Activated naive CD8-positive, alpha-beta T cell treated with anti-CD3 and anti-CD28 coated beads, Interleukin-2, amount 10 ng/mL, durations not matched to agents 7 days and 5 days (primary cell): ENCODE measurements around the gene IL1RAP. TPM values are rescaled to one million over a fixed set of nuclear protein-coding genes. Genes with fewer than 3 reads are reported as not detected.

ENCODE experiments used
- ATAC-seq: fragments of 150-1000 bp; cut with Tn5 transposase; one replicate; pipeline ENCODE4 v1.10.0; 2021; ENCODE audit warnings: low read depth, moderate library complexity
- POLR2A ChIA-PET: fragments of 350-600 bp; sonication (Branson Sonifier 250); formaldehyde crosslinking; loops from one replicate; lab custom pipeline; 2021; ENCODE audit warnings: antibody characterized with exemption; lab: Charles Lee
- DNase-seq: peaks from one replicate; pipeline ENCODE4 v3.0.0; 2021
- H3K27ac Mint-ChIP-seq: one replicate; pipeline ENCODE4 v1.8.0; 2022; ENCODE audit warnings: mild to moderate bottlenecking, mixed read lengths
- H3K27me3 Mint-ChIP-seq: one replicate; pipeline ENCODE4 v1.8.0; 2022; ENCODE audit warnings: mild to moderate bottlenecking, moderate library complexity, mixed read lengths
- H3K36me3 Mint-ChIP-seq: one replicate; pipeline ENCODE4 v1.8.0; 2021; ENCODE audit warnings: mild to moderate bottlenecking, mixed read lengths
- H3K4me1 Mint-ChIP-seq: one replicate; pipeline ENCODE4 v1.8.0; 2021; ENCODE audit warnings: mixed read lengths
- H3K4me3 Mint-ChIP-seq: one replicate; pipeline ENCODE4 v1.8.0; 2022; ENCODE audit warnings: mild to moderate bottlenecking, moderate library complexity, mixed read lengths
- H3K9me3 Mint-ChIP-seq: one replicate; pipeline ENCODE4 v1.8.0; 2021; ENCODE audit warnings: mixed read lengths
- total RNA-seq, 2 experiments: library from RNA; stranded (reverse); gene quantifications; one replicate each; pipeline ENCODE4 v1.2.3, GENCODE V29; 2021

IL1RAP gene
- total RNA-seq, 2 experiments from 2014 or later, result 10.5 to 10.7 TPM

GRCh38 chr3:190580417-190580816 is 66.5 kb downstream of the IL1RAP start:
- Mint-ChIP-seq H3K27me3 (no peaks in the 10 kb centered on the region), H3K27ac (no peak overlapping the region), H3K4me3 (no peak overlapping the region), H3K4me1 (peaks cover 11% of the 10 kb centered on the region), H3K36me3 (peaks cover 25% of the 10 kb centered on the region), H3K9me3 (peaks cover 8% of the 10 kb centered on the region)
- no peak for ATAC-seq
- DNase-seq, result no peak
- POLR2A ChIA-PET, result no interaction called here

- no peak overlapping the region for H3K27ac Mint-ChIP-seq
Observed at GRCh38 chr3:190581041-190581541, 67.2 kb downstream of the IL1RAP start.

GRCh38 chr3:190582667-190583066 is 68.8 kb downstream of the IL1RAP start:
- Mint-ChIP-seq H3K9me3 (peaks cover 6% of the 10 kb centered on the region), H3K27me3 (no peaks in the 10 kb centered on the region), H3K4me3 (peak overlapping the region; percentile 4), H3K27ac (no peak overlapping the region), H3K36me3 (peaks cover 23% of the 10 kb centered on the region), H3K4me1 (peaks cover 25% of the 10 kb centered on the region)
- ATAC-seq (no peak), DNase-seq (no peak)
- POLR2A ChIA-PET, result no interaction called here

More at GRCh38 chr3:190581041-190581541, 67.2 kb downstream of the IL1RAP start:
- DNase-seq (no peak), ATAC-seq (peak; percentile 31)
- Mint-ChIP-seq H3K9me3 (peaks cover 8% of the 10 kb centered on the region), H3K36me3 (peaks cover 28% of the 10 kb centered on the region), H3K4me1 (peaks cover 12% of the 10 kb centered on the region), H3K27me3 (no peaks in the 10 kb centered on the region), H3K4me3 (no peak overlapping the region)
- POLR2A ChIA-PET, result no interaction called here

GRCh38 chr3:190585805-190586630 is 72.1 kb downstream of the IL1RAP start:
- Mint-ChIP-seq H3K27me3 (no peaks in the 10 kb centered on the region), H3K9me3 (no peaks in the 10 kb centered on the region), H3K4me1 (peaks cover 18% of the 10 kb centered on the region), H3K36me3 (peaks cover 11% of the 10 kb centered on the region), H3K27ac (peak overlapping the region; percentile 76), H3K4me3 (peak overlapping the region; percentile 44)
- ATAC-seq (peak; percentile 71), DNase-seq (no peak)
- POLR2A ChIA-PET, result interaction anchor here (0.9 kb wide), 1 partner anchor 11 kb away, joined by 3 read pairs; no protein-coding TSS in a partner anchor

GRCh38 chr3:190586631-190587011 is 72.7 kb downstream of the IL1RAP start:
- Mint-ChIP-seq H3K27me3 (no peaks in the 10 kb centered on the region), H3K4me3 (peak overlapping the region; percentile 44), H3K36me3 (peaks cover 11% of the 10 kb centered on the region), H3K9me3 (no peaks in the 10 kb centered on the region), H3K27ac (peak overlapping the region; percentile 76), H3K4me1 (peaks cover 17% of the 10 kb centered on the region)
- DNase-seq (no peak), ATAC-seq (peak; percentile 68)
- POLR2A ChIA-PET, result interaction anchor here (0.9 kb wide), 1 partner anchor 12 kb away, joined by 3 read pairs; no protein-coding TSS in a partner anchor

GRCh38 chr3:190588570-190588969 is 74.7 kb downstream of the IL1RAP start:
- no peaks in the 10 kb centered on the region for H3K9me3 Mint-ChIP-seq
- no peak overlapping the region for H3K4me3 Mint-ChIP-seq
- ATAC-seq, result no peak
- H3K36me3 Mint-ChIP-seq, result peaks cover 14% of the 10 kb centered on the region
- POLR2A ChIA-PET, result no interaction called here
- no peaks in the 10 kb centered on the region for H3K27me3 Mint-ChIP-seq
- H3K27ac Mint-ChIP-seq, result no peak overlapping the region
- DNase-seq, result no peak
- peaks cover 17% of the 10 kb centered on the region for H3K4me1 Mint-ChIP-seq

- no peak overlapping the region for H3K27ac Mint-ChIP-seq
- H3K4me1 Mint-ChIP-seq, result peaks cover 19% of the 10 kb centered on the region
- no peaks in the 10 kb centered on the region for H3K9me3 Mint-ChIP-seq
- ATAC-seq (no peak), DNase-seq (no peak)
- H3K27me3 Mint-ChIP-seq, result no peaks in the 10 kb centered on the region
- no peak overlapping the region for H3K4me3 Mint-ChIP-seq
- POLR2A ChIA-PET, result no interaction called here
- peaks cover 12% of the 10 kb centered on the region for H3K36me3 Mint-ChIP-seq
Observed at GRCh38 chr3:190589326-190589725, 75.4 kb downstream of the IL1RAP start.

GRCh38 chr3:190591080-190591479 is 77.2 kb downstream of the IL1RAP start:
- peaks cover 15% of the 10 kb centered on the region for H3K4me1 Mint-ChIP-seq
- no peak overlapping the region for H3K27ac Mint-ChIP-seq
- POLR2A ChIA-PET, result no interaction called here
- no peaks in the 10 kb centered on the region for H3K9me3 Mint-ChIP-seq
- H3K36me3 Mint-ChIP-seq, result peaks cover 11% of the 10 kb centered on the region
- ATAC-seq (no peak), DNase-seq (no peak)
- H3K27me3 Mint-ChIP-seq, result no peaks in the 10 kb centered on the region
- H3K4me3 Mint-ChIP-seq, result no peak overlapping the region

- H3K4me3 Mint-ChIP-seq, result no peak overlapping the region
- no peak for ATAC-seq
- H3K27me3 Mint-ChIP-seq, result no peaks in the 10 kb centered on the region
- no peak overlapping the region for H3K27ac Mint-ChIP-seq
- peaks cover 2% of the 10 kb centered on the region for H3K4me1 Mint-ChIP-seq
- H3K36me3 Mint-ChIP-seq, result peaks cover 15% of the 10 kb centered on the region
- H3K9me3 Mint-ChIP-seq, result no peaks in the 10 kb centered on the region
- DNase-seq, result no peak
- POLR2A ChIA-PET, result no interaction called here
Observed at GRCh38 chr3:190593075-190593474, 79.2 kb downstream of the IL1RAP start.

GRCh38 chr3:190594171-190594570 is 80.3 kb downstream of the IL1RAP start:
- Mint-ChIP-seq H3K4me1 (peaks cover 2% of the 10 kb centered on the region), H3K27me3 (no peaks in the 10 kb centered on the region), H3K27ac (no peak overlapping the region), H3K9me3 (no peaks in the 10 kb centered on the region), H3K36me3 (peaks cover 18% of the 10 kb centered on the region), H3K4me3 (no peak overlapping the region)
- ATAC-seq (no peak), DNase-seq (no peak)
- POLR2A ChIA-PET, result no interaction called here

GRCh38 chr3:190595179-190595795 is 81.4 kb downstream of the IL1RAP start:
- H3K4me3 Mint-ChIP-seq, result no peak overlapping the region
- peaks cover 1% of the 10 kb centered on the region for H3K9me3 Mint-ChIP-seq
- peaks cover 26% of the 10 kb centered on the region for H3K36me3 Mint-ChIP-seq
- ATAC-seq, result no peak
- no peak overlapping the region for H3K27ac Mint-ChIP-seq
- POLR2A ChIA-PET, result no interaction called here
- no peak for DNase-seq
- peaks cover 2% of the 10 kb centered on the region for H3K4me1 Mint-ChIP-seq
- H3K27me3 Mint-ChIP-seq, result no peaks in the 10 kb centered on the region

GRCh38 chr3:190595807-190596206 is 81.9 kb downstream of the IL1RAP start:
- H3K4me3 Mint-ChIP-seq, result no peak overlapping the region
- no peaks in the 10 kb centered on the region for H3K27me3 Mint-ChIP-seq
- H3K9me3 Mint-ChIP-seq, result peaks cover 1% of the 10 kb centered on the region
- POLR2A ChIA-PET, result no interaction called here
- H3K27ac Mint-ChIP-seq, result no peak overlapping the region
- no peak for ATAC-seq
- DNase-seq, result no peak
- H3K4me1 Mint-ChIP-seq, result peaks cover 2% of the 10 kb centered on the region
- H3K36me3 Mint-ChIP-seq, result peaks cover 28% of the 10 kb centered on the region

GRCh38 chr3:190596349-190597285 is 82.7 kb downstream of the IL1RAP start:
- Mint-ChIP-seq H3K36me3 (peaks cover 28% of the 10 kb centered on the region), H3K27me3 (no peaks in the 10 kb centered on the region), H3K4me1 (peaks cover 2% of the 10 kb centered on the region), H3K9me3 (peaks cover 1% of the 10 kb centered on the region), H3K4me3 (no peak overlapping the region), H3K27ac (no peak overlapping the region)
- DNase-seq (no peak), ATAC-seq (no peak)
- POLR2A ChIA-PET, result no interaction called here
